ENCODE results near the gene ARHGAP12. TPM values are rescaled to one million over a fixed set of nuclear protein-coding genes. Genes with fewer than 3 reads are reported as not detected.

ARHGAP12 gene
- total RNA-seq, 1 donor from 2014 or later, result 32.2 TPM

- H3K27me3 ChIP-seq, result no peaks in the 10 kb centered on the region
- no peaks in the 10 kb centered on the region for H3K9me3 ChIP-seq
- H3K4me3 ChIP-seq, result no peak overlapping the region
- intact Hi-C loops (cut with DNase I), result no loop called here
- TF ChIP-seq POLR2A (IDR thresholded peaks at IDR 0.05) (no peak), POLR2AphosphoS5 (IDR thresholded peaks at IDR 0.05; ENCODE audit: insufficient read depth in 1 of 2, low read depth in 1 of 2) (no peak), CTCF (IDR thresholded peaks at IDR 0.05) (no peak)
- no peak for DNase-seq (ENCODE audit: extremely low spot score in 2 of 2)
- no peaks in the 10 kb centered on the region for H3K4me1 ChIP-seq
- H3K27ac ChIP-seq, result no peak overlapping the region
- no peaks in the 10 kb centered on the region for H3K36me3 ChIP-seq
Measured at GRCh38 chr10:31799181-31799580, 129.4 kb downstream of the ARHGAP12 start.

- Histone ChIP-seq H3K4me1 (no peaks in the 10 kb centered on the region), H3K27me3 (no peaks in the 10 kb centered on the region), H3K36me3 (no peaks in the 10 kb centered on the region), H3K9me3 (no peaks in the 10 kb centered on the region), H3K27ac (no peak overlapping the region), H3K4me3 (no peak overlapping the region)
- intact Hi-C loops (cut with DNase I), result no loop called here
- TF ChIP-seq CTCF (IDR thresholded peaks at IDR 0.05) (no peak), POLR2AphosphoS5 (IDR thresholded peaks at IDR 0.05; ENCODE audit: insufficient read depth in 1 of 2, low read depth in 1 of 2) (no peak), POLR2A (IDR thresholded peaks at IDR 0.05) (no peak)
- no peak for DNase-seq (ENCODE audit: extremely low spot score in 2 of 2)
Measured at GRCh38 chr10:31792745-31793144, 135.9 kb downstream of the ARHGAP12 start.

GRCh38 chr10:31789555-31789954 lies 139.1 kb downstream of the ARHGAP12 start:
- Histone ChIP-seq H3K9me3 (no peaks in the 10 kb centered on the region), H3K36me3 (no peaks in the 10 kb centered on the region), H3K4me3 (no peak overlapping the region), H3K4me1 (no peaks in the 10 kb centered on the region), H3K27me3 (no peaks in the 10 kb centered on the region), H3K27ac (no peak overlapping the region)
- no peak for DNase-seq (ENCODE audit: extremely low spot score in 2 of 2)
- intact Hi-C loops (cut with DNase I), result no loop called here
- TF ChIP-seq POLR2A (IDR thresholded peaks at IDR 0.05) (no peak), POLR2AphosphoS5 (IDR thresholded peaks at IDR 0.05; ENCODE audit: insufficient read depth in 1 of 2, low read depth in 1 of 2) (no peak), CTCF (IDR thresholded peaks at IDR 0.05) (no peak)

- no peaks in the 10 kb centered on the region for H3K4me1 ChIP-seq
- no peaks in the 10 kb centered on the region for H3K27me3 ChIP-seq
- TF ChIP-seq CTCF (IDR thresholded peaks at IDR 0.05) (no peak), POLR2A (IDR thresholded peaks at IDR 0.05) (no peak), POLR2AphosphoS5 (IDR thresholded peaks at IDR 0.05; ENCODE audit: insufficient read depth in 1 of 2, low read depth in 1 of 2) (no peak)
- intact Hi-C loops (cut with DNase I), result no loop called here
- no peak for DNase-seq (ENCODE audit: extremely low spot score in 2 of 2)
- no peak overlapping the region for H3K27ac ChIP-seq
- H3K36me3 ChIP-seq, result no peaks in the 10 kb centered on the region
- H3K4me3 ChIP-seq, result no peak overlapping the region
- no peaks in the 10 kb centered on the region for H3K9me3 ChIP-seq
Measured at GRCh38 chr10:31782701-31783100, 145.9 kb downstream of the ARHGAP12 start.

GRCh38 chr10:31780717-31781116 lies 147.9 kb downstream of the ARHGAP12 start:
- Histone ChIP-seq H3K4me3 (no peak overlapping the region), H3K27ac (no peak overlapping the region), H3K9me3 (no peaks in the 10 kb centered on the region), H3K4me1 (no peaks in the 10 kb centered on the region), H3K27me3 (no peaks in the 10 kb centered on the region), H3K36me3 (no peaks in the 10 kb centered on the region)
- DNase-seq (ENCODE audit: extremely low spot score in 2 of 2), result no peak
- TF ChIP-seq CTCF (IDR thresholded peaks at IDR 0.05), result no peak
- no peak for TF ChIP-seq POLR2AphosphoS5 (IDR thresholded peaks at IDR 0.05; ENCODE audit: insufficient read depth in 1 of 2, low read depth in 1 of 2)
- no peak for TF ChIP-seq POLR2A (IDR thresholded peaks at IDR 0.05)
- intact Hi-C loops (cut with DNase I), result no loop called here

All from vagina (tissue), 2 donors.